Neural cell (in vitro differentiated cells): ENCODE results near the gene ZFYVE28.

ENCODE experiments used
- EZH2 ChIP-seq: fragments of 200-600, 300-800 bp; shearing (Covaris generic), sonication (generic); IDR thresholded peaks from 2 replicates; pipeline ENCODE4 v1.6.1; 2014; ENCODE audit warnings: antibody characterized with exemption, low read length, borderline replicate concordance, mild to moderate bottlenecking; ENCODE audit not compliant: insufficient read depth, poor library complexity, severe bottlenecking
- TF ChIP-seq, protein P1 (sequence below): fragments of 450-650 bp; IDR thresholded peaks from 2 replicates; pipeline ENCODE4 v1.5.1; 2014; ENCODE audit warnings: antibody characterized with exemption, mild to moderate bottlenecking, moderate library complexity; ENCODE audit not compliant: poor library complexity, severe bottlenecking
- TF ChIP-seq, protein P2 (sequence below): IDR thresholded peaks from 2 replicates; pipeline ENCODE4 v1.6.1; 2012; ENCODE audit warnings: borderline replicate concordance

DNA sequence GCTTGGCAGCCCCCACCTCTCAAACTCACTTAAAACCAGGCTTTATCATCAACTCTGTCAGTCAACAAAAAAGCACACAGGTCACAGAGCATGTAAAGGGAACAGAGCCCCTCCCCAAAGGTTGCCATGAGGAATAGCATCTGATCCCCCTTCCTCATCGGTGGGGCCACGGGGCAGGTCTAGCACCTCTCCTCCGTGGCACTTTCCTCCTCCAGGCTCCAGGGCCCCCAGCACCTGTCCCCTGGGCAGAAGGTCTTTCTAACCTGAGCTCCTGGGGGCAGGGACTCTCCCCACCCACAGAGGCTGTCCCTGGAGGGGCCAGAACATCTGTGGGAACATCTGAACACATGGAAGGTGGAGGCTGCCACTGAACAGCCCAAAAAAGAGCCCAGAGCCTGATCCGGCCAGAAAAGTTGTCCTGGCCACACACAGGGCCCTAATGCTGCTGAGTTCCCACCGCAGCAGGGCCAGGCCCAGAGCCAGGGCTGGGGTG is 65.7 kb downstream of the ZFYVE28 start:
- TF ChIP-seq, protein P1, sequence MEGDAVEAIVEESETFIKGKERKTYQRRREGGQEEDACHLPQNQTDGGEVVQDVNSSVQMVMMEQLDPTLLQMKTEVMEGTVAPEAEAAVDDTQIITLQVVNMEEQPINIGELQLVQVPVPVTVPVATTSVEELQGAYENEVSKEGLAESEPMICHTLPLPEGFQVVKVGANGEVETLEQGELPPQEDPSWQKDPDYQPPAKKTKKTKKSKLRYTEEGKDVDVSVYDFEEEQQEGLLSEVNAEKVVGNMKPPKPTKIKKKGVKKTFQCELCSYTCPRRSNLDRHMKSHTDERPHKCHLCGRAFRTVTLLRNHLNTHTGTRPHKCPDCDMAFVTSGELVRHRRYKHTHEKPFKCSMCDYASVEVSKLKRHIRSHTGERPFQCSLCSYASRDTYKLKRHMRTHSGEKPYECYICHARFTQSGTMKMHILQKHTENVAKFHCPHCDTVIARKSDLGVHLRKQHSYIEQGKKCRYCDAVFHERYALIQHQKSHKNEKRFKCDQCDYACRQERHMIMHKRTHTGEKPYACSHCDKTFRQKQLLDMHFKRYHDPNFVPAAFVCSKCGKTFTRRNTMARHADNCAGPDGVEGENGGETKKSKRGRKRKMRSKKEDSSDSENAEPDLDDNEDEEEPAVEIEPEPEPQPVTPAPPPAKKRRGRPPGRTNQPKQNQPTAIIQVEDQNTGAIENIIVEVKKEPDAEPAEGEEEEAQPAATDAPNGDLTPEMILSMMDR, result no peak
- no peak for TF ChIP-seq EZH2
- TF ChIP-seq, protein P2, sequence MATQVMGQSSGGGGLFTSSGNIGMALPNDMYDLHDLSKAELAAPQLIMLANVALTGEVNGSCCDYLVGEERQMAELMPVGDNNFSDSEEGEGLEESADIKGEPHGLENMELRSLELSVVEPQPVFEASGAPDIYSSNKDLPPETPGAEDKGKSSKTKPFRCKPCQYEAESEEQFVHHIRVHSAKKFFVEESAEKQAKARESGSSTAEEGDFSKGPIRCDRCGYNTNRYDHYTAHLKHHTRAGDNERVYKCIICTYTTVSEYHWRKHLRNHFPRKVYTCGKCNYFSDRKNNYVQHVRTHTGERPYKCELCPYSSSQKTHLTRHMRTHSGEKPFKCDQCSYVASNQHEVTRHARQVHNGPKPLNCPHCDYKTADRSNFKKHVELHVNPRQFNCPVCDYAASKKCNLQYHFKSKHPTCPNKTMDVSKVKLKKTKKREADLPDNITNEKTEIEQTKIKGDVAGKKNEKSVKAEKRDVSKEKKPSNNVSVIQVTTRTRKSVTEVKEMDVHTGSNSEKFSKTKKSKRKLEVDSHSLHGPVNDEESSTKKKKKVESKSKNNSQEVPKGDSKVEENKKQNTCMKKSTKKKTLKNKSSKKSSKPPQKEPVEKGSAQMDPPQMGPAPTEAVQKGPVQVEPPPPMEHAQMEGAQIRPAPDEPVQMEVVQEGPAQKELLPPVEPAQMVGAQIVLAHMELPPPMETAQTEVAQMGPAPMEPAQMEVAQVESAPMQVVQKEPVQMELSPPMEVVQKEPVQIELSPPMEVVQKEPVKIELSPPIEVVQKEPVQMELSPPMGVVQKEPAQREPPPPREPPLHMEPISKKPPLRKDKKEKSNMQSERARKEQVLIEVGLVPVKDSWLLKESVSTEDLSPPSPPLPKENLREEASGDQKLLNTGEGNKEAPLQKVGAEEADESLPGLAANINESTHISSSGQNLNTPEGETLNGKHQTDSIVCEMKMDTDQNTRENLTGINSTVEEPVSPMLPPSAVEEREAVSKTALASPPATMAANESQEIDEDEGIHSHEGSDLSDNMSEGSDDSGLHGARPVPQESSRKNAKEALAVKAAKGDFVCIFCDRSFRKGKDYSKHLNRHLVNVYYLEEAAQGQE, result no peak
